Right atrium auricular region (tissue), 2 donors: ENCODE data around the gene CERS6. TPM values are rescaled to one million over a fixed set of nuclear protein-coding genes. Genes with fewer than 3 reads are reported as not detected.
"Not testable (repeated sequence)": the region's sequence is repeated elsewhere in the genome, so short reads cannot be mapped to it uniquely, and the experiment has no call there.

Source experiments
- DNase-seq: peaks from one replicate; pipeline ENCODE4 v3.0.0-alpha.2; 2019; ENCODE audit warnings: low spot score
- H3K27ac ChIP-seq, 2 donors: fragments of 200-600 bp; sonication (generic); 1 replicate in 1 of 2; 2 replicates in 1 of 2; pipeline ENCODE4 v1.5.1; 2016 to 2019
- H3K27me3 ChIP-seq, 2 donors: fragments of 200-600 bp; sonication (generic); one replicate each; pipeline versions ENCODE4 v1.5.1 to v1.6.0; 2017 to 2019
- H3K36me3 ChIP-seq: fragments of 200-600 bp; sonication (generic); one replicate; pipeline ENCODE4 v1.5.1; 2016
- H3K4me1 ChIP-seq, 2 donors: fragments of 200-600 bp; sonication (generic); one replicate each; pipeline versions ENCODE4 v1.5.1 to v1.6.0; 2017 to 2019
- H3K4me3 ChIP-seq, 2 donors: fragments of 200-600 bp; sonication (generic); 1 replicate in 1 of 2; 2 replicates in 1 of 2; pipeline ENCODE4 v1.5.1; 2017 to 2019; ENCODE audit warnings: mild to moderate bottlenecking in 1 of 2, moderate library complexity in 1 of 2
- H3K9me3 ChIP-seq, 2 donors: fragments of 200-600 bp; sonication (generic); one replicate each; pipeline ENCODE4 v1.5.1; 2019
- total RNA-seq, 2 donors: library from RNA; depleted of rRNA; stranded (reverse); fragments of >200 nt; gene quantifications; one replicate each; pipeline ENCODE4 v1.1.0, GENCODE V29; 2016
- TF ChIP-seq, protein P1 (sequence below), 2 donors: fragments of 200-600 bp; sonication (generic); IDR thresholded peaks; one replicate each; pipeline ENCODE4 v1.5.1; 2019; ENCODE audit warnings: antibody characterized with exemption in 2 of 2

The CERS6 gene
- total RNA-seq, 2 donors from 2014 or later: 59.4 to 74.5 TPM

DNA sequence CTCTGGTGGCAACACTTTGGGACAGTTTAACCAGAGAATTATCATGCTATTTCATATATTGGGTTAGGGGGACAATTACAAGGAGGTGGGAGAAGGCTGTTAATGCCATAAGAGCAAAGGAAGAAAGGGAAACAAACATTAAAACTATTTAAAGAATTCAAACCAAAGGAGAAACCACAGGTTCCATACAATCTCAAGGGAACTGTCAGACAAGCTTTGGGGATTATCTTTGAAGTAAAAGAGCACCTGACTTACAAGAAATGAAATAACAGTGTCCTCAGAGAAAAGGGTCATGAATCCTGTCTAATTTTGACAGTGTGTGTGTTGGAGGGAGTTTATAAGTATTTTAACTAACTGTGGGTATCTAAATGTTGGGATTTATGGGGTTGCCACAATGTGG is 44.4 kb downstream of the CERS6 start:
- no peak for DNase-seq
- Histone ChIP-seq H3K4me1 (peaks cover 0 to 10% of the 10 kb centered on the region in 2 donors), H3K36me3 (no peaks in the 10 kb centered on the region), H3K27ac (no peak overlapping the region), H3K27me3 (no peaks in the 10 kb centered on the region), H3K9me3 (no peaks in the 10 kb centered on the region), H3K4me3 (no peak overlapping the region)
- TF ChIP-seq, protein P1, sequence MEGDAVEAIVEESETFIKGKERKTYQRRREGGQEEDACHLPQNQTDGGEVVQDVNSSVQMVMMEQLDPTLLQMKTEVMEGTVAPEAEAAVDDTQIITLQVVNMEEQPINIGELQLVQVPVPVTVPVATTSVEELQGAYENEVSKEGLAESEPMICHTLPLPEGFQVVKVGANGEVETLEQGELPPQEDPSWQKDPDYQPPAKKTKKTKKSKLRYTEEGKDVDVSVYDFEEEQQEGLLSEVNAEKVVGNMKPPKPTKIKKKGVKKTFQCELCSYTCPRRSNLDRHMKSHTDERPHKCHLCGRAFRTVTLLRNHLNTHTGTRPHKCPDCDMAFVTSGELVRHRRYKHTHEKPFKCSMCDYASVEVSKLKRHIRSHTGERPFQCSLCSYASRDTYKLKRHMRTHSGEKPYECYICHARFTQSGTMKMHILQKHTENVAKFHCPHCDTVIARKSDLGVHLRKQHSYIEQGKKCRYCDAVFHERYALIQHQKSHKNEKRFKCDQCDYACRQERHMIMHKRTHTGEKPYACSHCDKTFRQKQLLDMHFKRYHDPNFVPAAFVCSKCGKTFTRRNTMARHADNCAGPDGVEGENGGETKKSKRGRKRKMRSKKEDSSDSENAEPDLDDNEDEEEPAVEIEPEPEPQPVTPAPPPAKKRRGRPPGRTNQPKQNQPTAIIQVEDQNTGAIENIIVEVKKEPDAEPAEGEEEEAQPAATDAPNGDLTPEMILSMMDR (IDR thresholded peaks at IDR 0.05): no peak

DNA sequence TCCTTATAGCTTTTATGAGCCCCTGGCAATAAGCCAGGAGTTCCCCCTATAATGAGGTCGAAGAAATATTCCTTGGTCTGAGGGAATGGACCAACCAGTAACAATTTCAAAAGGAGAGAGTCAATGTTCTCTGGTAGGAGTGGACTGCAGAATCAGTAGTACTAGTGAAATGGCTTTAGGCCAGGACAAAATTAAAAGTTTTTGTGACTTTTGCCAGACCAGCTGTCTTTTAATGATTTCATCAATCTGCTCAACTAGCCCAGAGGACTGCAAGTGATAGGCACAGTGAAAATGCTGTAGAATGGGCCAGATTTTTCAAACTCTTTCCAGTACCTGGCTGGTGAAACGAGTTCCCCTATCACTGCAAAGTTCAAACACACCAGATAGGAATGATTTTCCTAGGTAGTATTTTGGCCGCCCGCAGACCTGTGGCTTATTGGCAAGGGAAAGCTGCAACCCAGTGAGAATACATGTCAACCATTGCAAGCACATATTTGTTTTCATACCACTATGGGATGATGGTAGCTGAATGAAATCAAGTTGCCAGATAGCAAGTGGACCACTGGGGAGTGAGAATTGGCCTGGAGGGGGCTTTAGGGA is 45.5 kb downstream of the CERS6 start:
- no peak overlapping the region for H3K4me3 ChIP-seq
- peaks cover 0 to 10% of the 10 kb centered on the region in 2 donors for H3K4me1 ChIP-seq
- no peaks in the 10 kb centered on the region for H3K36me3 ChIP-seq
- TF ChIP-seq, protein P1 (IDR thresholded peaks at IDR 0.05): no peak
- H3K9me3 ChIP-seq: no peaks in the 10 kb centered on the region
- no peaks in the 10 kb centered on the region for H3K27me3 ChIP-seq
- DNase-seq: no peak
- H3K27ac ChIP-seq: no peak overlapping the region

DNA sequence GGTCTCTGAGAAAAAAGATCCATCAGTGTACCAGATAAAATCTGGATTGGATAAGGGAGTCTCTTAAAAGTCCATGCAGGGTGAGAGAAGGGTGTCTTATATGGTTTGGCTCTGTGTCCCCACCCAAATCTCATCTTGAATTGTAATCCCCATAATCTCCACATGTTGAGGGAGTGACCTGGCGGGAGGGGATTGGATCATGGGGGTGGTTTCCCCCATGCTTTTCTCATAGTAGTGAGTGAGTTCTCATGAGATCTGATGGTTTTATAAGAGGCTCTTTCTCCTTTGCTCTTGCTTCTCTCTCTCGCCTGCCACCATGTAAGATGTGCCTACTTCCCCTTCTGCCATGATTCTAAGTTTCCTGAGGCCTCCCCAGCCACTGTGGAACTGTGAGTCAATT is 46.8 kb downstream of the CERS6 start:
- not testable (repeated sequence) for DNase-seq, H3K36me3 ChIP-seq, H3K9me3 ChIP-seq, H3K4me3 ChIP-seq, H3K27ac ChIP-seq, H3K27me3 ChIP-seq
- peaks cover 0 to 10% of the 10 kb centered on the region in 2 donors for H3K4me1 ChIP-seq

DNA sequence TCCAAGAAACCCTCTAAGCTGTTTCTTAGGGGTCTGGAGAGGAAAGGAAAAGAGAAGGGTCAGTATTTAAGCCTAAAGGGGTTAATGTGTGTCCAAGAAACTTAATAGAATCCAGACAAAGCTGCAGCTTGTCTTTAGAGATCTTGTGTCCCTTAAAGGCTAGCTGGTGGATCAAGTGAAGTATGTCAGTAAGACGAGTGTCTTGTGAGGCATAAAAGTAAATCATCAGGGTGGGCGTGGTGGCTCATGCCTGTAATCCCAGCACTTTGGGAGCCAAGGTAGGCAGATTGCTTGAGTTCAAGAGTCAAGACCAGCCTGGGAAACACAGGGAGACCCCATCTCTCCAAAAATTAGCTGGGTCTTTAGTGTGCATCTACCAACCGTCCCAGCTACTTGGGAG is 47.8 kb downstream of the CERS6 start:
- no peaks in the 10 kb centered on the region for H3K27me3 ChIP-seq
- TF ChIP-seq, protein P1 (IDR thresholded peaks at IDR 0.05): no peak
- no peak overlapping the region for H3K4me3 ChIP-seq
- H3K9me3 ChIP-seq: no peaks in the 10 kb centered on the region
- H3K27ac ChIP-seq: no peak overlapping the region
- H3K4me1 ChIP-seq: peaks cover 0 to 10% of the 10 kb centered on the region in 2 donors
- DNase-seq: no peak
- H3K36me3 ChIP-seq: no peaks in the 10 kb centered on the region

GRCh38 chr2:168504323-168504722 is 48.3 kb downstream of the CERS6 start:
- TF ChIP-seq, protein P1 (IDR thresholded peaks at IDR 0.05): no peak
- Histone ChIP-seq H3K4me1 (peaks cover 0 to 10% of the 10 kb centered on the region in 2 donors), H3K27me3 (no peaks in the 10 kb centered on the region), H3K36me3 (no peaks in the 10 kb centered on the region), H3K27ac (no peak overlapping the region), H3K4me3 (no peak overlapping the region), H3K9me3 (no peaks in the 10 kb centered on the region)
- DNase-seq: no peak

DNA sequence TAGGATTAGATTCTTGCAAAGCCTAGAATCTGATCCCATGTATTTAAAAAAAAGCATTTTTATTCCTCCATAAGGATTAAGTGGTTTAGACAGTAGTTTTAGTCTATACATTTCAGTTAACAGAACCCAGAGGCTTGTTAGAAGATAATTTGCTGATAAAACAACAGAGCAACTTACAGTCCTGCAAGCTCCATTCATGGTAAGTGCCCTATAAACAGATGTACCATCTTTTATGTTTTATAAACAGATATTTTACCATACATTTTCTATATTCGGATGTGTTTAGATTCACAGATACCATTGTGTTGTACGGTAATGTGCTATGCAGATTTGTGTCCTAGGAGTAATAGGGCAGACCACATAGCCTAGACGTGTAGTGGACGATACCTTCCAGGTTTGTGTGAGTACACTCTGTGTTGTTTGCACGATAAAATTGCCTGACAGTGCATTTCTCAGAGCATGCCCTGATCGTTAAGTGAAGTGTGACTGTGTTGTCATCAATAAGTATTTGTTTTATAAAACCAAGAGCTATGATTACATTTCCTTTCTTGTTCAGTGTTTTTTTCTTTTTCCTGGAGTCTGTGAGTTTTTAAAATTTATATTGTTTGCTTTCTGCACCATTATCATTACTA is 54.2 kb downstream of the CERS6 start:
- no peak for DNase-seq
- no peaks in the 10 kb centered on the region for H3K9me3 ChIP-seq
- peaks cover 0 to 13% of the 10 kb centered on the region in 2 donors for H3K4me1 ChIP-seq
- H3K36me3 ChIP-seq: no peaks in the 10 kb centered on the region
- TF ChIP-seq, protein P1 (IDR thresholded peaks at IDR 0.05): no peak
- no peak overlapping the region for H3K4me3 ChIP-seq
- H3K27me3 ChIP-seq: no peaks in the 10 kb centered on the region
- H3K27ac ChIP-seq: no peak overlapping the region
